ENCODE measurements around the gene FUZ. TPM values are rescaled to one million over a fixed set of nuclear protein-coding genes. Genes with fewer than 3 reads are reported as not detected.

FUZ gene
- total and polyA plus RNA-seq, 2 donors (not counting 1 experiment from before 2014, with no cell fraction given): 8.4 to 34.3 TPM

DNA sequence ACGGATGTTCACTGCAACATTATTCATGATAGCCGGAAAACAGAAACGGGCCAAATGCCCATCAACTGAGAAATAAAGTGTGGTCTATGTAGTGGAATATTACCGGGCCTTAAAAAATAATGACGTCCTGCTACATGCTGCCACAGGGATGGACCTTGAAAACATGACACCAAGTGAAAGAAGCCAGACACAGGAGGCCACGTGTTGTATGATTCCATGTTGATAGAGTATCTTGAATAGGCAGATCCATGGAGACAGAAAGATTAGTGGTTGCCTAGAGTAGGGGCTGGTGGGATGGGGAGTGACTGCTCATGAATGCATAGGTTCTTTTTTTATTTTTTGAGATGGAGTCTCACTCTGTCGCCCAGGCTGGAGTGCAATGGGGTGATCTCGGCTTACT lies 42.6 kb downstream of the FUZ start:
- Histone ChIP-seq H3K9ac (ENCODE audit: insufficient read depth, low read length) (no peak overlapping the region), H3K27ac (ENCODE audit: insufficient read depth, low read length) (no peak overlapping the region), H3K9me3 (ENCODE audit: control insufficient read depth, insufficient read depth, low read depth, low read length) (no peaks in the 10 kb centered on the region), H3K79me2 (ENCODE audit: control insufficient read depth, insufficient read depth, low read length) (peaks cover 70% of the 10 kb centered on the region), H3K4me3 (replicated peaks in 1 of 4; ENCODE audit: control extremely low read depth in 1 of 4, insufficient read depth in 1 of 4, low read depth in 3 of 4, low read length in 4 of 4) (no peak overlapping the region), H3K27me3 (ENCODE audit: control insufficient read depth, insufficient read depth, low read length) (no peaks in the 10 kb centered on the region), H4K20me1 (ENCODE audit: control insufficient read depth, extremely low read depth, insufficient read depth, low read length) (no peaks in the 10 kb centered on the region), H3K36me3 (ENCODE audit: control insufficient read depth, insufficient read depth, low read length) (peaks cover 2% of the 10 kb centered on the region), H2AFZ (ENCODE audit: low read length) (no peak overlapping the region), H3K4me1 (ENCODE audit: control insufficient read depth, extremely low read depth, insufficient read depth, low read length) (peaks cover 9% of the 10 kb centered on the region), H3K4me2 (ENCODE audit: extremely low read depth, insufficient read depth, low read length) (no peak overlapping the region)
- no peak for DNase-seq (ENCODE audit: low read depth in 2 of 2)
- TF ChIP-seq EZH2 (IDR thresholded peaks at IDR 0.05; ENCODE audit: low read length, missing control alignments): no peak
- TF ChIP-seq, protein P1, sequence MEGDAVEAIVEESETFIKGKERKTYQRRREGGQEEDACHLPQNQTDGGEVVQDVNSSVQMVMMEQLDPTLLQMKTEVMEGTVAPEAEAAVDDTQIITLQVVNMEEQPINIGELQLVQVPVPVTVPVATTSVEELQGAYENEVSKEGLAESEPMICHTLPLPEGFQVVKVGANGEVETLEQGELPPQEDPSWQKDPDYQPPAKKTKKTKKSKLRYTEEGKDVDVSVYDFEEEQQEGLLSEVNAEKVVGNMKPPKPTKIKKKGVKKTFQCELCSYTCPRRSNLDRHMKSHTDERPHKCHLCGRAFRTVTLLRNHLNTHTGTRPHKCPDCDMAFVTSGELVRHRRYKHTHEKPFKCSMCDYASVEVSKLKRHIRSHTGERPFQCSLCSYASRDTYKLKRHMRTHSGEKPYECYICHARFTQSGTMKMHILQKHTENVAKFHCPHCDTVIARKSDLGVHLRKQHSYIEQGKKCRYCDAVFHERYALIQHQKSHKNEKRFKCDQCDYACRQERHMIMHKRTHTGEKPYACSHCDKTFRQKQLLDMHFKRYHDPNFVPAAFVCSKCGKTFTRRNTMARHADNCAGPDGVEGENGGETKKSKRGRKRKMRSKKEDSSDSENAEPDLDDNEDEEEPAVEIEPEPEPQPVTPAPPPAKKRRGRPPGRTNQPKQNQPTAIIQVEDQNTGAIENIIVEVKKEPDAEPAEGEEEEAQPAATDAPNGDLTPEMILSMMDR (conservative IDR thresholded peaks at IDR 0.05 in 1 of 2, IDR thresholded peaks at IDR 0.05 in 1 of 2; ENCODE audit: low read depth in 1 of 2, low read length in 2 of 2): no peak

DNA sequence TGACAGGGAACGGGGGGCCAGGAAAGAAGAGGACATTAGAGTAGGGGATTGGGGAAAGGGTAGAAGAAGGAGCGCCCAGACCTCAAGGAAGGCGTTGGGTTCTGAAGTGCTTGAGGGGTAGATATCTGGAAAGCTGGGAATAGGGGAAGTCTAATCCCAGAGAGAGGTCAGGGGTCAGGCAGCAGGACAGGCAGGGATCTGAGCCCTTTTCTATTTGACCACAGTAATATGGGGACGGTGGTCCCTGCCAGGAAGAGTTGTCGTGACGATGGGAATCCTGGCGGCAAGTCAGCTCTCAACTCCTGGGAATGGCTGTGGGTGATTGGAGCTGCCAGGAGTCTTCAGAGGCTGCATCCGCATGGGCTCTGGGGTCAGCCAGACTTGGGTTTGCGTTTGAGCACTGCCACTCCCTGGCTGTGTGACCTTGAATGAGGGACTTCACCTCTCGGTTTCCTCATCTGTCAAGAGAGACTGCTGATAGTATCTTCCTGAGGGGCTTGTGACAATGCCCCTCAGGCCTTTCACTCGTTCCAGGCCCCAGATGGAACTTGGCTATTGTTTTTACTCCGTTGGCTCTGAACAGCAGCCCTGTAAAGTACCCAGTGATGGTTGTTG lies 45.0 kb downstream of the FUZ start:
- H4K20me1 ChIP-seq (ENCODE audit: control insufficient read depth, extremely low read depth, insufficient read depth, low read length): no peaks in the 10 kb centered on the region
- peaks cover 54% of the 10 kb centered on the region for H3K79me2 ChIP-seq (ENCODE audit: control insufficient read depth, insufficient read depth, low read length)
- peak overlapping the region; percentile 97 for H3K4me2 ChIP-seq (ENCODE audit: extremely low read depth, insufficient read depth, low read length)
- DNase-seq (ENCODE audit: low read depth in 2 of 2): no peak
- no peaks in the 10 kb centered on the region for H3K27me3 ChIP-seq (ENCODE audit: control insufficient read depth, insufficient read depth, low read length)
- peak overlapping the region; percentile 90 for H3K27ac ChIP-seq (ENCODE audit: insufficient read depth, low read length)
- TF ChIP-seq EZH2 (IDR thresholded peaks at IDR 0.05; ENCODE audit: low read length, missing control alignments): no peak
- TF ChIP-seq, protein P1 (conservative IDR thresholded peaks at IDR 0.05 in 1 of 2, IDR thresholded peaks at IDR 0.05 in 1 of 2; ENCODE audit: low read depth in 1 of 2, low read length in 2 of 2): no peak
- H3K4me1 ChIP-seq (ENCODE audit: control insufficient read depth, extremely low read depth, insufficient read depth, low read length): peaks cover 9% of the 10 kb centered on the region
- peak overlapping the region; percentile 90 for H3K9ac ChIP-seq (ENCODE audit: insufficient read depth, low read length)
- H3K9me3 ChIP-seq (ENCODE audit: control insufficient read depth, insufficient read depth, low read depth, low read length): no peaks in the 10 kb centered on the region
- H3K36me3 ChIP-seq (ENCODE audit: control insufficient read depth, insufficient read depth, low read length): no peaks in the 10 kb centered on the region
- no peak overlapping the region for H2AFZ ChIP-seq (ENCODE audit: low read length)
- peak overlapping the region; percentile 71 to 98 (median 92) for H3K4me3 ChIP-seq (replicated peaks in 1 of 4; ENCODE audit: control extremely low read depth in 1 of 4, insufficient read depth in 1 of 4, low read depth in 3 of 4, low read length in 4 of 4)

DNA sequence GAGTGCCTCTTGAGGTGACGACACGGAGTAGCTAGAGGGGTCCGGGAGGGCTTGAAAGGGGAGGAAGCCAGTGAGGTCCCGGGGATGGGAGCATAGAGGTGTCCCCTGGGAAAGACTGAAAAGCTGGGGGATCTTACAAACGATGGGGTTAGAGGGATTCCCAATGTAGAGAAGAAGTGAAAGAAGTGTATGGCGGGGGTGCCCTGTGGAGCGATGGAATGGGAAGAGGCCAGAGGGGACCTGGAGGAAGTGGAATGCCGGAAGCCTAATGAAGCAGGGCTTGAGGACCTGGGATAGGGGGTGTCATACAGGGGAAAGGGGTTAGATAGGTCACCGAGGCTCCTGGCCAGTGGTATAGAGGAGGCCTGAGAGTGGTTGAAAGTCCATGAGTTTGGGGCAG lies 45.7 kb downstream of the FUZ start:
- Histone ChIP-seq H3K36me3 (ENCODE audit: control insufficient read depth, insufficient read depth, low read length) (no peaks in the 10 kb centered on the region), H3K4me3 (replicated peaks in 1 of 4; ENCODE audit: control extremely low read depth in 1 of 4, insufficient read depth in 1 of 4, low read depth in 3 of 4, low read length in 4 of 4) (peak overlapping the region; percentile 71 to 98 (median 92)), H3K9ac (ENCODE audit: insufficient read depth, low read length) (peak overlapping the region; percentile 90), H3K27me3 (ENCODE audit: control insufficient read depth, insufficient read depth, low read length) (no peaks in the 10 kb centered on the region), H4K20me1 (ENCODE audit: control insufficient read depth, extremely low read depth, insufficient read depth, low read length) (no peaks in the 10 kb centered on the region), H3K27ac (ENCODE audit: insufficient read depth, low read length) (peak overlapping the region; percentile 90), H3K4me2 (ENCODE audit: extremely low read depth, insufficient read depth, low read length) (peak overlapping the region; percentile 97), H3K4me1 (ENCODE audit: control insufficient read depth, extremely low read depth, insufficient read depth, low read length) (peaks cover 9% of the 10 kb centered on the region), H3K79me2 (ENCODE audit: control insufficient read depth, insufficient read depth, low read length) (peaks cover 49% of the 10 kb centered on the region), H2AFZ (ENCODE audit: low read length) (no peak overlapping the region), H3K9me3 (ENCODE audit: control insufficient read depth, insufficient read depth, low read depth, low read length) (no peaks in the 10 kb centered on the region)
- TF ChIP-seq EZH2 (IDR thresholded peaks at IDR 0.05; ENCODE audit: low read length, missing control alignments): no peak
- TF ChIP-seq, protein P1 (conservative IDR thresholded peaks at IDR 0.05 in 1 of 2, IDR thresholded peaks at IDR 0.05 in 1 of 2; ENCODE audit: low read depth in 1 of 2, low read length in 2 of 2): no peak
- no peak for DNase-seq (ENCODE audit: low read depth in 2 of 2)
